Sigmoid colon (tissue), 7 donors: Measurements from ENCODE around the gene MRPL48. TPM values are rescaled to one million over a fixed set of nuclear protein-coding genes. Genes with fewer than 3 reads are reported as not detected.

ENCODE experiments used
- DNase-seq: peaks from one replicate; pipeline ENCODE4 v3.0.0-alpha.2; 2019
- H3K27ac ChIP-seq, 4 donors: fragments of 200-600 bp; sonication (generic); one replicate each; pipeline ENCODE4 v1.5.1; 2016 to 2019; ENCODE audit warnings: mild to moderate bottlenecking in 1 of 4
- H3K27me3 ChIP-seq, 3 donors: fragments of 200-600 bp; sonication (generic); one replicate each; pipeline ENCODE4 v1.5.1; 2019; ENCODE audit warnings: mild to moderate bottlenecking in 1 of 3
- H3K36me3 ChIP-seq, 4 donors: fragments of 200-600 bp; sonication (generic); one replicate each; pipeline ENCODE4 v1.5.1; 2016 to 2019
- H3K4me1 ChIP-seq, 4 donors: fragments of 200-600 bp; sonication (generic); one replicate each; pipeline ENCODE4 v1.5.1; 2017 to 2019
- H3K4me3 ChIP-seq, 4 donors: fragments of 200-600 bp; sonication (generic); one replicate each; pipeline ENCODE4 v1.5.1; 2017 to 2019; ENCODE audit warnings: mild to moderate bottlenecking in 2 of 4, moderate library complexity in 1 of 4
- H3K9me3 ChIP-seq, 4 donors: fragments of 200-600 bp in 3 of 4; sonication (generic) in 3 of 4; one replicate each; pipeline versions ENCODE4 v1.5.1 to v1.6.1; 2013 to 2019
- EP300 ChIP-seq, 4 donors: sonication (generic); formaldehyde crosslinking; IDR thresholded peaks; one replicate each; pipeline ENCODE4 v1.6.1; 2017; ENCODE audit warnings: antibody characterized with exemption in 4 of 4
- POLR2A ChIP-seq, 2 donors: fragments of 450-650 bp; IDR thresholded peaks; one replicate each; pipeline ENCODE4 v1.6.1; 2016; ENCODE audit warnings: antibody characterized with exemption in 2 of 2, mild to moderate bottlenecking in 2 of 2, moderate library complexity in 2 of 2
- POLR2AphosphoS5 ChIP-seq, 4 donors: sonication (generic); formaldehyde crosslinking; IDR thresholded peaks; one replicate each; pipeline ENCODE4 v1.6.1; 2017; ENCODE audit warnings: antibody characterized with exemption in 4 of 4
- WGBS, 2 donors: extraction: QIAGEN DNeasy Blood & Tissue Kit; methylation state at CpG; one replicate each; pipeline ENCODE4 v1.1.7; 2013; 5-methylcytosine and 5-hydroxymethylcytosine counted together
- intact Hi-C: fragments of 100-400 bp; cut with DNase I; formaldehyde crosslinking; loops from one replicate; pipeline ENCODE4 v1.15.1; 2023
- polyA plus RNA-seq, 3 donors: library from polyadenylated mRNA; stranded (reverse); fragments of 200-250 nt; gene quantifications; one replicate each; pipeline ENCODE4 v1.2.3, GENCODE V29; 2013
- total RNA-seq, 4 donors: library from RNA; depleted of rRNA; stranded (reverse); fragments of >200 nt; gene quantifications; one replicate each; pipeline ENCODE4 v1.1.0, GENCODE V29; 2016
- TF ChIP-seq, protein P1 (sequence below), 4 experiments: fragments of 450-650 bp in 3 of 4; fragments of 200-600 bp in 1 of 4; IDR thresholded peaks; one replicate each; pipeline ENCODE4 v1.5.1; 2016 to 2019; ENCODE audit warnings: antibody characterized with exemption in 4 of 4, mild to moderate bottlenecking in 3 of 4, moderate library complexity in 2 of 4
- donor health status: healthy with polysubstance abuse.
- donor health status: Bipolar disorder and iron deficiency.
- donor health status: healthy.

MRPL48 gene
- total and polyA plus RNA-seq, 7 donors: 7.7 to 82.3 (median 31.3) TPM

- DNase-seq: no peak
- H3K9me3 ChIP-seq: no peaks in the 10 kb centered on the region
- no peak for TF ChIP-seq EP300 (IDR thresholded peaks at IDR 0.05)
- TF ChIP-seq, protein P1, sequence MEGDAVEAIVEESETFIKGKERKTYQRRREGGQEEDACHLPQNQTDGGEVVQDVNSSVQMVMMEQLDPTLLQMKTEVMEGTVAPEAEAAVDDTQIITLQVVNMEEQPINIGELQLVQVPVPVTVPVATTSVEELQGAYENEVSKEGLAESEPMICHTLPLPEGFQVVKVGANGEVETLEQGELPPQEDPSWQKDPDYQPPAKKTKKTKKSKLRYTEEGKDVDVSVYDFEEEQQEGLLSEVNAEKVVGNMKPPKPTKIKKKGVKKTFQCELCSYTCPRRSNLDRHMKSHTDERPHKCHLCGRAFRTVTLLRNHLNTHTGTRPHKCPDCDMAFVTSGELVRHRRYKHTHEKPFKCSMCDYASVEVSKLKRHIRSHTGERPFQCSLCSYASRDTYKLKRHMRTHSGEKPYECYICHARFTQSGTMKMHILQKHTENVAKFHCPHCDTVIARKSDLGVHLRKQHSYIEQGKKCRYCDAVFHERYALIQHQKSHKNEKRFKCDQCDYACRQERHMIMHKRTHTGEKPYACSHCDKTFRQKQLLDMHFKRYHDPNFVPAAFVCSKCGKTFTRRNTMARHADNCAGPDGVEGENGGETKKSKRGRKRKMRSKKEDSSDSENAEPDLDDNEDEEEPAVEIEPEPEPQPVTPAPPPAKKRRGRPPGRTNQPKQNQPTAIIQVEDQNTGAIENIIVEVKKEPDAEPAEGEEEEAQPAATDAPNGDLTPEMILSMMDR (IDR thresholded peaks at IDR 0.05): no peak
- no peak for TF ChIP-seq POLR2AphosphoS5 (IDR thresholded peaks at IDR 0.05)
- no peak for TF ChIP-seq POLR2A (IDR thresholded peaks at IDR 0.05)
- no peak overlapping the region for H3K27ac ChIP-seq
- WGBS, 2 donors: 90 to 95% methylated on average over 3 of the region's 3 CpGs
- intact Hi-C loops: no loop called here
- H3K4me3 ChIP-seq: no peak overlapping the region
- no peaks in the 10 kb centered on the region for H3K27me3 ChIP-seq
- H3K4me1 ChIP-seq: no peaks in the 10 kb centered on the region
- H3K36me3 ChIP-seq: peaks cover 0 to 10% (median 0%) of the 10 kb centered on the region in 4 donors
These were observed 24.6 kb downstream of the MRPL48 start for GRCh38 chr11:73812234-73812633.

DNA sequence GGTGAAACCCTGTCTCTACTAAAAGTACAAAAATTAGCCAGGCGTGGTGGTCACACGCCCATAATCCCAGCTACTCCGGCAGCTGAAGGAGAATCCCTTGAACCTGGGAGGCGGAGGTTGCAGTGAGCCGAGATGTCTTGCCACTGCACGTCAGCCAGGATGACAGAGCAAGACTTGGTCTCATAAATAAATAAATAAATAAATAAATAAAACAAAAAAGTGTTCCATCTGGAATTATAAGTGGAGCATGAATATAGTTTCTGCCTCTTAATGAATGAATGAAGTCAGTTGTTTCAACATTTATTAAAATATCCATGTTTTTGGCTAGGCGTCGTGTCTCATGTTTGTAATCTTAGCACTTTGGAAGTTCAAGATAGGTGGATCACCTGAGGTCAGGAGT, 27.1 kb downstream of the MRPL48 start:
- TF ChIP-seq, protein P1 (IDR thresholded peaks at IDR 0.05): no peak
- TF ChIP-seq POLR2A (IDR thresholded peaks at IDR 0.05): no peak
- no peak for TF ChIP-seq POLR2AphosphoS5 (IDR thresholded peaks at IDR 0.05)
- TF ChIP-seq EP300 (IDR thresholded peaks at IDR 0.05): no peak
- Histone ChIP-seq H3K4me3 (no peak overlapping the region), H3K27me3 (no peaks in the 10 kb centered on the region), H3K27ac (no peak overlapping the region), H3K36me3 (peaks cover 0 to 4% (median 0%) of the 10 kb centered on the region in 4 donors), H3K4me1 (no peaks in the 10 kb centered on the region), H3K9me3 (no peaks in the 10 kb centered on the region)
- DNase-seq: no peak
- intact Hi-C loops: no loop called here
- 96 to 98% methylated on average over 8 of the region's 8 CpGs for WGBS, 2 donors

- H3K36me3 ChIP-seq: no peaks in the 10 kb centered on the region
- no peak for DNase-seq
- no peak overlapping the region for H3K27ac ChIP-seq
- intact Hi-C loops: no loop called here
- H3K4me1 ChIP-seq: no peaks in the 10 kb centered on the region
- H3K4me3 ChIP-seq: no peak overlapping the region
- no peaks in the 10 kb centered on the region for H3K9me3 ChIP-seq
- TF ChIP-seq EP300 (IDR thresholded peaks at IDR 0.05) (no peak), POLR2A (IDR thresholded peaks at IDR 0.05) (no peak), POLR2AphosphoS5 (IDR thresholded peaks at IDR 0.05) (no peak)
- TF ChIP-seq, protein P1 (IDR thresholded peaks at IDR 0.05): no peak
- no peaks in the 10 kb centered on the region for H3K27me3 ChIP-seq
These were observed 31.2 kb downstream of the MRPL48 start for GRCh38 chr11:73818846-73819245.

- Histone ChIP-seq H3K9me3 (no peaks in the 10 kb centered on the region), H3K4me3 (no peak overlapping the region), H3K27me3 (no peaks in the 10 kb centered on the region), H3K27ac (no peak overlapping the region), H3K4me1 (no peaks in the 10 kb centered on the region), H3K36me3 (peaks cover 0 to 73% (median 3%) of the 10 kb centered on the region in 4 donors)
- TF ChIP-seq POLR2AphosphoS5 (IDR thresholded peaks at IDR 0.05) (no peak), POLR2A (IDR thresholded peaks at IDR 0.05) (no peak), EP300 (IDR thresholded peaks at IDR 0.05) (no peak)
- TF ChIP-seq, protein P1 (IDR thresholded peaks at IDR 0.05): no peak
- 90 to 93% methylated on average over 1 of the region's 1 CpG for WGBS, 2 donors
- intact Hi-C loops: no loop called here
- DNase-seq: no peak
These were observed 42.6 kb downstream of the MRPL48 start for GRCh38 chr11:73830261-73830660.

- Histone ChIP-seq H3K36me3 (peaks cover 0 to 45% (median 0%) of the 10 kb centered on the region in 4 donors), H3K4me3 (no peak overlapping the region), H3K4me1 (no peaks in the 10 kb centered on the region), H3K9me3 (no peaks in the 10 kb centered on the region), H3K27me3 (no peaks in the 10 kb centered on the region), H3K27ac (no peak overlapping the region)
- intact Hi-C loops: no loop called here
- no peak for DNase-seq
- TF ChIP-seq POLR2A (IDR thresholded peaks at IDR 0.05): no peak
- TF ChIP-seq, protein P1 (IDR thresholded peaks at IDR 0.05): no peak
- TF ChIP-seq EP300 (IDR thresholded peaks at IDR 0.05): no peak
- no peak for TF ChIP-seq POLR2AphosphoS5 (IDR thresholded peaks at IDR 0.05)
- WGBS, 2 donors: 94 to 96% methylated on average over 2 of the region's 2 CpGs
These were observed 45.4 kb downstream of the MRPL48 start for GRCh38 chr11:73833067-73833466.
